H1 (cell line): ENCODE data around the gene CHD9. TPM values are rescaled to one million over a fixed set of nuclear protein-coding genes. Genes with fewer than 3 reads are reported as not detected.

ENCODE experiments used
- CTCF ChIA-PET: fragments of 300-600 bp; sonication (Branson Sonifier 250); formaldehyde crosslinking; loops from one replicate; lab custom pipeline; 2021; ENCODE audit not compliant: partially characterized antibody; lab: Charles Lee
- POLR2A ChIA-PET: fragments of 300-600 bp; sonication (Branson Sonifier 250); formaldehyde crosslinking; loops from one replicate; lab custom pipeline; 2021; ENCODE audit warnings: inconsistent platforms; ENCODE audit not compliant: partially characterized antibody; lab: Charles Lee
- DNase-seq, 2 experiments: peaks; one replicate each; pipeline versions ENCODE4 v3.0.0 to v3.0.0-alpha.2; 2010 to 2022; ENCODE audit warnings: low spot score in 2 of 2, low read depth in 1 of 2, mixed read lengths in 1 of 2
- FAIRE-seq: peaks from 2 replicates; lab custom pipeline; 2011; peaks lifted over from hg19 to GRCh38; lab: Jason Lieb, UNC
- H2AFZ ChIP-seq: 2 replicates; pipeline ENCODE4 v1.8.1; 2012; ENCODE audit warnings: low read length, inconsistent platforms
- H2AK5ac ChIP-seq: 2 replicates; pipeline ENCODE4 v1.6.1; 2013; ENCODE audit warnings: low read depth, low read length
- H2BK120ac ChIP-seq: replicated peaks from 2 replicates; pipeline ENCODE3; 2013; ENCODE audit warnings: low read depth, low read length, inconsistent platforms
- H2BK12ac ChIP-seq: 2 replicates; pipeline ENCODE4 v1.6.1; 2013; ENCODE audit warnings: low read depth, low read length
- H2BK15ac ChIP-seq: 2 replicates; pipeline ENCODE4 v1.6.1; 2013; ENCODE audit warnings: low read length
- H2BK20ac ChIP-seq: 2 replicates; pipeline ENCODE4 v1.6.1; 2013; ENCODE audit warnings: low read length
- H2BK5ac ChIP-seq: 2 replicates; pipeline ENCODE4 v1.6.1; 2013; ENCODE audit warnings: low read depth, low read length
- H3K14ac ChIP-seq: 2 replicates; pipeline ENCODE4 v1.6.1; 2013; ENCODE audit warnings: inconsistent platforms; ENCODE audit not compliant: insufficient read length
- H3K18ac ChIP-seq: 2 replicates; pipeline ENCODE4 v1.6.1; 2013; ENCODE audit warnings: low read length; ENCODE audit errors: extremely low read depth
- H3K23ac ChIP-seq: 2 replicates; pipeline ENCODE4 v1.6.1; 2013; ENCODE audit warnings: inconsistent platforms; ENCODE audit not compliant: insufficient read length
- H3K23me2 ChIP-seq: 2 replicates; pipeline ENCODE4 v1.6.1; 2013; ENCODE audit warnings: low read depth, low read length
- H3K27ac ChIP-seq: 2 replicates; pipeline ENCODE4 v1.6.1; 2011; ENCODE audit warnings: low read depth, low read length, inconsistent platforms
- H3K27me3 ChIP-seq, 4 experiments: replicated peaks in 1 of 4; 1 replicate in 1 of 4; 2 replicates in 3 of 4; pipeline versions ENCODE4 v1.6.1 to v1.8.1; 2011 to 2013; ENCODE audit warnings: low read length in 3 of 4, mild to moderate bottlenecking in 3 of 4, inconsistent platforms in 2 of 4, mixed read lengths in 2 of 4, moderate library complexity in 1 of 4; ENCODE audit not compliant: control insufficient read depth in 3 of 4, insufficient read depth in 3 of 4; ENCODE audit errors: extremely low read depth in 1 of 4
- H3K36me3 ChIP-seq, 4 experiments: 2 replicates each; pipeline versions ENCODE4 v1.6.1 to v1.8.1; 2011 to 2013; ENCODE audit warnings: mild to moderate bottlenecking in 4 of 4, low read length in 3 of 4, moderate library complexity in 2 of 4, control low read depth in 1 of 4, inconsistent platforms in 1 of 4; ENCODE audit not compliant: insufficient read depth in 4 of 4, control insufficient read depth in 2 of 4
- H3K4ac ChIP-seq: replicated peaks from 2 replicates; pipeline ENCODE3; 2013; ENCODE audit warnings: low read length, low read depth, mixed read lengths, inconsistent platforms; ENCODE audit not compliant: insufficient read length
- H3K4me1 ChIP-seq, 4 experiments: replicated peaks in 1 of 4; 1 replicate in 1 of 4; 2 replicates in 3 of 4; pipeline versions ENCODE4 v1.6.1 to v1.8.1; 2011 to 2013; ENCODE audit warnings: low read length in 3 of 4, inconsistent platforms in 2 of 4, mixed read lengths in 1 of 4; ENCODE audit not compliant: insufficient read depth in 4 of 4, control insufficient read depth in 3 of 4
- H3K4me2 ChIP-seq, 2 experiments: 2 replicates each; pipeline versions ENCODE4 v1.6.1 to v1.8.1; 2011 to 2013; ENCODE audit warnings: low read depth in 2 of 2, low read length in 2 of 2, control low read depth in 1 of 2, inconsistent platforms in 1 of 2, mild to moderate bottlenecking in 1 of 2; ENCODE audit not compliant: insufficient read depth in 1 of 2
- H3K4me3 ChIP-seq, 4 experiments: fragments of 200-600, 300-600 bp in 1 of 4; sonication (generic), shearing (Covaris generic), sonication (Bioruptor Twin) in 1 of 4; 2 replicates each; pipeline versions ENCODE4 v1.5.1 to v1.8.1; 2011 to 2016; ENCODE audit warnings: low read length in 4 of 4, low read depth in 3 of 4, control low read depth in 2 of 4, inconsistent platforms in 2 of 4, mild to moderate bottlenecking in 2 of 4, mixed read lengths in 1 of 4, moderate library complexity in 1 of 4; ENCODE audit not compliant: insufficient read depth in 2 of 4; ENCODE audit errors: extremely low read depth in 1 of 4
- H3K56ac ChIP-seq: replicated peaks from 2 replicates; pipeline ENCODE3; 2013; ENCODE audit warnings: low read depth, mild to moderate bottlenecking, mixed read lengths, low read length, inconsistent platforms; ENCODE audit not compliant: insufficient read length
- H3K79me1 ChIP-seq: 2 replicates; pipeline ENCODE4 v1.6.1; 2013; ENCODE audit warnings: low read depth, low read length, control low read depth
- H3K79me2 ChIP-seq, 2 experiments: 2 replicates each; pipeline versions ENCODE4 v1.6.1 to v1.8.1; 2012 to 2013; ENCODE audit warnings: low read length in 2 of 2, mild to moderate bottlenecking in 2 of 2, inconsistent platforms in 1 of 2; ENCODE audit not compliant: insufficient read depth in 2 of 2, control insufficient read depth in 1 of 2
- H3K9ac ChIP-seq, 4 experiments: replicated peaks in 1 of 4; 1 replicate in 1 of 4; 2 replicates in 3 of 4; pipeline versions ENCODE4 v1.6.1 to v1.8.1; 2011 to 2013; ENCODE audit warnings: low read depth in 3 of 4, low read length in 3 of 4, control low read depth in 2 of 4, mild to moderate bottlenecking in 2 of 4, moderate library complexity in 2 of 4, inconsistent platforms in 1 of 4; ENCODE audit errors: extremely low read depth in 1 of 4
- H3K9me3 ChIP-seq, 2 experiments: 2 replicates each; pipeline versions ENCODE4 v1.6.1 to v1.8.1; 2012 to 2013; ENCODE audit warnings: mild to moderate bottlenecking in 2 of 2, moderate library complexity in 2 of 2, control low read depth in 1 of 2, inconsistent platforms in 1 of 2, low read depth in 1 of 2, low read length in 1 of 2, mixed read lengths in 1 of 2; ENCODE audit not compliant: insufficient read depth in 2 of 2
- H4K20me1 ChIP-seq, 2 experiments: replicated peaks in 1 of 2; 2 replicates each; pipeline versions ENCODE3 to v1.8.1; 2011 to 2013; ENCODE audit warnings: inconsistent platforms in 2 of 2, low read length in 2 of 2, mild to moderate bottlenecking in 1 of 2; ENCODE audit not compliant: insufficient read depth in 2 of 2, control insufficient read depth in 1 of 2
- H4K5ac ChIP-seq: 2 replicates; pipeline ENCODE4 v1.6.1; 2013; ENCODE audit warnings: low read length, low read depth, mixed read lengths, inconsistent platforms; ENCODE audit not compliant: insufficient read length
- H4K8ac ChIP-seq: 2 replicates; pipeline ENCODE4 v1.8.0; 2013; ENCODE audit warnings: mild to moderate bottlenecking, moderate library complexity, low read length, inconsistent platforms; ENCODE audit not compliant: insufficient read depth; ENCODE audit errors: extremely low read depth
- H4K91ac ChIP-seq: replicated peaks from 2 replicates; pipeline ENCODE3; 2013; ENCODE audit warnings: low read length, mixed read lengths, inconsistent platforms; ENCODE audit not compliant: insufficient read length
- TEAD4 ChIP-seq: IDR thresholded peaks from 2 replicates; pipeline ENCODE4 v1.6.1; 2012; ENCODE audit warnings: low read depth, low read length, inconsistent platforms, mixed read lengths
- WGBS, 2 experiments: shearing (Covaris generic) in 1 of 2; methylation state at CpG; one replicate each; pipeline versions ENCODE4 v1.1.6 to v1.1.7; 2013 to 2015; ENCODE audit warnings: low lambda C conversion rate in 2 of 2, mixed read lengths in 2 of 2, inconsistent platforms in 1 of 2, low coverage in 1 of 2, missing lambda C conversion rate in 1 of 2; ENCODE audit not compliant: insufficient replicate concordance in 2 of 2, insufficient coverage in 1 of 2, insufficient read length in 1 of 2; ENCODE audit errors: extremely low coverage in 1 of 2, missing lambda C conversion rate in 1 of 2; 5-methylcytosine and 5-hydroxymethylcytosine counted together
- polyA plus RNA-seq, 7 experiments: library from polyadenylated mRNA; depleted of rRNA in 3 of 7; stranded (reverse) in 5 of 7; unstranded in 2 of 7; fragments of >200 nt in 5 of 7; fragments of 200-250 nt in 2 of 7; gene quantifications; 1 replicate in 5 of 7; 2 replicates in 1 of 7; 4 replicates in 1 of 7; pipeline versions ENCODE4 v1.2.1 to v1.2.3, GENCODE V29; 2011 to 2013; ENCODE audit warnings: missing spikeins in 2 of 7, mixed read lengths in 2 of 7
- total RNA-seq: library from RNA; stranded (reverse); fragmentation: NEBNext Ultra II Directional; extraction: Animal tissue kit (Norgen Biotek cat#: 25700); gene quantifications from 2 replicates; pipeline ENCODE4 v1.2.1, GENCODE V29; 2021
- TF ChIP-seq, protein P1 (sequence below), 3 experiments: IDR thresholded peaks; 1 replicate in 2 of 3; 2 replicates in 1 of 3; pipeline versions ENCODE4 v1.5.1 to v1.6.1; 2011; ENCODE audit warnings: low read length in 3 of 3, mild to moderate bottlenecking in 3 of 3, inconsistent platforms in 2 of 3, low read depth in 1 of 3, moderate library complexity in 1 of 3; ENCODE audit not compliant: insufficient read depth in 1 of 3; ENCODE audit errors: control extremely low read depth in 1 of 3

CHD9 gene
- total and polyA plus RNA-seq, 2 of the 8 experiments (the other 6 are each of a cell fraction or from before 2014, with no cell fraction given) = 9.9 to 32.4 TPM

DNA sequence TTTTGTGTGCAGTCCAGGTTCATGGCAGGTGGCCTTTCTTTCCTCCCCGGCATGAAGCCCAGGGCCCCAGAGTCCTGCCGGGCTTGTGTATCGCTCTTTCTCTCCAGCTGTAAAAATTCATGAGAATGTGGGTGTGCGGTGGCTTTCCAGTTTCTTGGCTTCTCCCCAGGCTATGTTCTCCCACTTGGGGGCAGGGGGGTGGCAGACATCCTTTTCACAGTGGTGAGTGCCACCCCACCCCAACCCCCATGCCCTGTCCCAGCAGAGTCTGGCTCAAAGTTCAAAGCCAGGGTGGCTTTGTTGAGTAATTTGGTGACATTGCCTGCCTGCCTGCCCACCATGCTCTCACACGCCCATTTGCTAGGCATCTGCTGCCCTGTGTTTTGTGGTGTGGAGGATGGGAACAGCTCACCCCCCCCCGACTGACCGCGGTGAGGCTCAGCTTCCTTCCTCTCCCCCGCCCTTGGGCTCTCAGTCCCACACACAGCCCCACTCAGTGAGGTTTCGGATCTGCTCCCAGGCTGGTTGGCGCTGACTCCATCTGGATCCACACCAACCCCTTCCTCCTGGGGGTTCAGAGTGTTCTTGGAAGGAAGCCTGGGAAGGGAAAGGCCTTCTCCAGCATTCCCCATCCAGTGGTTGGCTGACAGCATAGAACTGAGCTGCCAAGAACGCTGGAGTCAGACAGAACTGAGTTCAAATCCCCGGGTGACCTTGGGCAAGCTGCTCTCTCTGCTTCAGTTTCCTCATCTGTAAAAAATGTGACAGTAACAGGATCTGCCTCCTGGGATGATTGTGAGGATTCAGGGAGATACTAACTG, 36.0 kb downstream of the CHD9 start:
- Histone ChIP-seq H3K9ac (peak overlapping the region in 1 of 4 experiments; percentile 5; a peak in 2 of 7 replicates), H3K9me3 (no peaks in the 10 kb centered on the region), H2AFZ (no peak overlapping the region), H3K4ac (no peak overlapping the region), H3K79me1 (no peaks in the 10 kb centered on the region; the same call in 1 of the 2 replicates), H3K79me2 (peaks cover 0 to 14% of the 10 kb centered on the region in 2 experiments; a peak in 1 of 4 replicates), H3K4me3 (peak overlapping the region in 2 of 4 experiments; percentile 4 to 27; a peak in 3 of 8 replicates), H2BK20ac (peak overlapping the region; percentile 67; the same call in 1 of the 2 replicates), H3K23me2 (no peaks in the 10 kb centered on the region), H3K18ac (peak overlapping the region; percentile 88), H3K36me3 (no peaks in the 10 kb centered on the region), H2BK5ac (peak overlapping the region; percentile 73), H4K8ac (no peak overlapping the region), H3K56ac (no peak overlapping the region), H2BK15ac (peak overlapping the region; percentile 37; the same call in 1 of the 2 replicates), H2BK12ac (peak overlapping the region; percentile 51), H4K91ac (peak overlapping the region; percentile 83), H3K27me3 (no peaks in the 10 kb centered on the region; a peak in 1 of 7 replicates), H2AK5ac (peak overlapping the region; percentile 89), H3K27ac (peak overlapping the region; percentile 35), H3K14ac (no peak overlapping the region), H3K23ac (no peak overlapping the region), H4K20me1 (no peaks in the 10 kb centered on the region), H4K5ac (no peak overlapping the region), H3K4me1 (peaks cover 26 to 48% (median 32%) of the 10 kb centered on the region in 4 experiments), H3K4me2 (peak overlapping the region; percentile 54 to 75), H2BK120ac (peak overlapping the region; percentile 7)
- no peak for DNase-seq
- ChIA-PET POLR2A (interaction anchor here (0.9 to 3.0 kb wide), 3 partner anchors 9 to 36 kb away, joined by 4 to 15 read pairs (median 6); partner anchors contain the start of gene CHD9), CTCF (interaction anchor here (0.8 to 3.4 kb wide), 4 partner anchors 12 to 36 kb away, joined by 3 to 9 read pairs (median 4); partner anchors contain the start of gene CHD9)
- no peak for FAIRE-seq
- WGBS, 2 experiments = 54% methylated on average over 11 of the region's 13 CpGs; no CpG with 5 or more reads in 1 of the 2 experiments
- no peak for TF ChIP-seq TEAD4
- TF ChIP-seq, protein P1, sequence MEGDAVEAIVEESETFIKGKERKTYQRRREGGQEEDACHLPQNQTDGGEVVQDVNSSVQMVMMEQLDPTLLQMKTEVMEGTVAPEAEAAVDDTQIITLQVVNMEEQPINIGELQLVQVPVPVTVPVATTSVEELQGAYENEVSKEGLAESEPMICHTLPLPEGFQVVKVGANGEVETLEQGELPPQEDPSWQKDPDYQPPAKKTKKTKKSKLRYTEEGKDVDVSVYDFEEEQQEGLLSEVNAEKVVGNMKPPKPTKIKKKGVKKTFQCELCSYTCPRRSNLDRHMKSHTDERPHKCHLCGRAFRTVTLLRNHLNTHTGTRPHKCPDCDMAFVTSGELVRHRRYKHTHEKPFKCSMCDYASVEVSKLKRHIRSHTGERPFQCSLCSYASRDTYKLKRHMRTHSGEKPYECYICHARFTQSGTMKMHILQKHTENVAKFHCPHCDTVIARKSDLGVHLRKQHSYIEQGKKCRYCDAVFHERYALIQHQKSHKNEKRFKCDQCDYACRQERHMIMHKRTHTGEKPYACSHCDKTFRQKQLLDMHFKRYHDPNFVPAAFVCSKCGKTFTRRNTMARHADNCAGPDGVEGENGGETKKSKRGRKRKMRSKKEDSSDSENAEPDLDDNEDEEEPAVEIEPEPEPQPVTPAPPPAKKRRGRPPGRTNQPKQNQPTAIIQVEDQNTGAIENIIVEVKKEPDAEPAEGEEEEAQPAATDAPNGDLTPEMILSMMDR (IDR thresholded peaks at IDR 0.05; ENCODE audit: control extremely low read depth in 1 of 3, insufficient read depth in 1 of 3, low read depth in 1 of 3, low read length in 3 of 3) = no peak
